Gastroesophageal sphincter (tissue), 4 donors: ENCODE results near the gene TRIO. TPM values are rescaled to one million over a fixed set of nuclear protein-coding genes. Genes with fewer than 3 reads are reported as not detected.

Experiments
- ATAC-seq: fragments of 150-250 bp; one replicate; pipeline ENCODE4 v1.9.1; 2016; ENCODE audit warnings: mild to moderate bottlenecking, moderate library complexity
- H3K27ac ChIP-seq, 4 donors: fragments of 200-600 bp; sonication (generic) in 3 of 4; 1 replicate in 3 of 4; 2 replicates in 1 of 4; pipeline ENCODE4 v1.5.1; 2016 to 2019
- H3K27me3 ChIP-seq: fragments of 200-600 bp; sonication (generic); one replicate; pipeline ENCODE4 v1.5.1; 2019
- H3K36me3 ChIP-seq, 2 donors: fragments of 200-600 bp; sonication (generic); one replicate each; pipeline ENCODE4 v1.5.1; 2019; ENCODE audit warnings: control low read depth in 1 of 2
- H3K4me1 ChIP-seq, 3 donors: fragments of 200-600 bp; sonication (generic); 1 replicate in 2 of 3; 2 replicates in 1 of 3; pipeline ENCODE4 v1.5.1; 2016 to 2019; ENCODE audit warnings: control low read depth in 2 of 3
- H3K4me3 ChIP-seq, 2 donors: fragments of 200-600 bp; sonication (generic); one replicate each; pipeline ENCODE4 v1.5.1; 2019; ENCODE audit warnings: mild to moderate bottlenecking in 1 of 2, moderate library complexity in 1 of 2
- H3K9me3 ChIP-seq, 3 donors: fragments of 200-600 bp; sonication (generic); one replicate each; pipeline ENCODE4 v1.5.1; 2017 to 2019; ENCODE audit warnings: control low read depth in 2 of 3
- CTCF ChIP-seq, 4 experiments: fragments of 200-600 bp in 2 of 4; fragments of 450-650 bp in 2 of 4; sonication (generic) in 1 of 4; IDR thresholded peaks; one replicate each; pipeline ENCODE4 v1.5.1; 2017 to 2019; ENCODE audit warnings: antibody characterized with exemption in 4 of 4, mild to moderate bottlenecking in 2 of 4, moderate library complexity in 2 of 4
- EP300 ChIP-seq: sonication (generic); formaldehyde crosslinking; IDR thresholded peaks from one replicate; pipeline ENCODE4 v1.6.1; 2017; ENCODE audit warnings: antibody characterized with exemption, mild to moderate bottlenecking
- POLR2A ChIP-seq, 2 donors: fragments of 450-650 bp; IDR thresholded peaks; one replicate each; pipeline ENCODE4 v1.6.1; 2017; ENCODE audit warnings: antibody characterized with exemption in 2 of 2, mild to moderate bottlenecking in 2 of 2, moderate library complexity in 1 of 2
- POLR2AphosphoS5 ChIP-seq: sonication (generic); formaldehyde crosslinking; IDR thresholded peaks from one replicate; pipeline ENCODE4 v1.6.1; 2017; ENCODE audit warnings: antibody characterized with exemption
- WGBS, 2 donors: methylation state at CpG; one replicate each; pipeline ENCODE4 v1.1.5; 2018; ENCODE audit warnings: low coverage in 1 of 2; 5-methylcytosine and 5-hydroxymethylcytosine counted together
- total RNA-seq, 4 donors: library from RNA; depleted of rRNA; stranded (reverse); fragments of >200 nt; gene quantifications; one replicate each; pipeline ENCODE4 v1.1.0, GENCODE V29; 2016

Gene TRIO
- total RNA-seq, 4 donors from 2014 or later: 69.2 to 257 (median 172) TPM

- H3K4me1 ChIP-seq: peaks cover 21 to 65% (median 23%) of the 10 kb centered on the region in 3 donors
- H3K27ac ChIP-seq: peak overlapping the region in 2 of 4 donors; percentile 5 to 17
- WGBS, 2 donors: 41 to 42% methylated on average over 4 of the region's 4 CpGs
- H3K27me3 ChIP-seq: no peaks in the 10 kb centered on the region
- peaks cover 0 to 11% of the 10 kb centered on the region in 2 donors for H3K36me3 ChIP-seq
- H3K9me3 ChIP-seq: no peaks in the 10 kb centered on the region
- no peak for TF ChIP-seq CTCF (IDR thresholded peaks at IDR 0.05)
- TF ChIP-seq EP300: no peak
- no peak for TF ChIP-seq POLR2AphosphoS5
- TF ChIP-seq POLR2A (IDR thresholded peaks at IDR 0.05): no peak
- H3K4me3 ChIP-seq: no peak overlapping the region
- no peak for ATAC-seq
These were observed 129.5 kb downstream of the TRIO start for GRCh38 chr5:14272548-14273205.

GRCh38 chr5:14273207-14273767 is 130.1 kb downstream of the TRIO start:
- no peak for ATAC-seq
- H3K27ac ChIP-seq: peak overlapping the region in 1 of 4 donors; percentile 5
- TF ChIP-seq EP300: no peak
- no peak for TF ChIP-seq POLR2AphosphoS5
- no peaks in the 10 kb centered on the region for H3K27me3 ChIP-seq
- no peak overlapping the region for H3K4me3 ChIP-seq
- 75 to 87% methylated on average over 6 of the region's 7 CpGs for WGBS, 2 donors
- H3K9me3 ChIP-seq: no peaks in the 10 kb centered on the region
- peaks cover 18 to 65% (median 21%) of the 10 kb centered on the region in 3 donors for H3K4me1 ChIP-seq
- peaks cover 0 to 11% of the 10 kb centered on the region in 2 donors for H3K36me3 ChIP-seq

- WGBS, 2 donors: 82 to 84% methylated on average over 6 to 9 of the region's 9 CpGs
- Histone ChIP-seq H3K27ac (no peak overlapping the region), H3K4me3 (no peak overlapping the region), H3K9me3 (no peaks in the 10 kb centered on the region), H3K4me1 (peaks cover 0 to 36% (median 0%) of the 10 kb centered on the region in 3 donors), H3K27me3 (no peaks in the 10 kb centered on the region), H3K36me3 (peaks cover 0 to 20% of the 10 kb centered on the region in 2 donors)
- ATAC-seq: no peak
- TF ChIP-seq CTCF (IDR thresholded peaks at IDR 0.05): no peak
- no peak for TF ChIP-seq EP300
- TF ChIP-seq POLR2AphosphoS5: no peak
- TF ChIP-seq POLR2A (IDR thresholded peaks at IDR 0.05): no peak
These were observed 133.2 kb downstream of the TRIO start for GRCh38 chr5:14276380-14276779.

GRCh38 chr5:14277385-14278320 is 134.5 kb downstream of the TRIO start:
- Histone ChIP-seq H3K4me1 (peaks cover 0 to 29% (median 0%) of the 10 kb centered on the region in 3 donors), H3K9me3 (no peaks in the 10 kb centered on the region), H3K36me3 (peaks cover 0 to 19% of the 10 kb centered on the region in 2 donors), H3K27ac (no peak overlapping the region), H3K27me3 (no peaks in the 10 kb centered on the region), H3K4me3 (no peak overlapping the region)
- ATAC-seq: no peak
- no peak for TF ChIP-seq POLR2A (IDR thresholded peaks at IDR 0.05)
- TF ChIP-seq EP300: no peak
- no peak for TF ChIP-seq POLR2AphosphoS5
- no peak for TF ChIP-seq CTCF (IDR thresholded peaks at IDR 0.05)
- 79 to 80% methylated on average over 7 of the region's 9 CpGs for WGBS, 2 donors

- 71 to 81% methylated on average over 11 of the region's 11 CpGs for WGBS, 2 donors
- H3K27ac ChIP-seq: no peak overlapping the region
- ATAC-seq: no peak
- H3K4me3 ChIP-seq: no peak overlapping the region
- H3K36me3 ChIP-seq: peaks cover 0 to 19% of the 10 kb centered on the region in 2 donors
- H3K27me3 ChIP-seq: no peaks in the 10 kb centered on the region
- peaks cover 0 to 44% (median 0%) of the 10 kb centered on the region in 3 donors for H3K4me1 ChIP-seq
- no peaks in the 10 kb centered on the region for H3K9me3 ChIP-seq
- TF ChIP-seq CTCF (IDR thresholded peaks at IDR 0.05) (no peak), EP300 (no peak), POLR2AphosphoS5 (no peak), POLR2A (IDR thresholded peaks at IDR 0.05) (no peak)
These were observed 137.2 kb downstream of the TRIO start for GRCh38 chr5:14280294-14280854.
